RWPE2 (cell line): ENCODE data around the gene CUEDC2.

Source experiments
- ATAC-seq: fragments of 200-7000 bp; cut with Tn5 transposase; 3 replicates; pipeline ENCODE4 v1.9.1; 2021; ENCODE audit warnings: low read depth
- DNase-seq: peaks from one replicate; pipeline ENCODE4 v3.0.0-alpha.2; 2020; ENCODE audit warnings: low spot score
- H3K27ac ChIP-seq: fragments of 450-650 bp; 2 replicates; pipeline ENCODE4 v1.5.1; 2017; ENCODE audit warnings: mild to moderate bottlenecking; ENCODE audit not compliant: poor library complexity, severe bottlenecking
- H3K27me3 ChIP-seq: fragments of 250-450 bp; sonication (Bioruptor Pico); 2 replicates; pipeline ENCODE4 v1.5.1; 2021; ENCODE audit warnings: mild to moderate bottlenecking, moderate library complexity; ENCODE audit not compliant: insufficient read depth, poor library complexity, severe bottlenecking
- H3K36me3 ChIP-seq: fragments of 250-450 bp; sonication (Bioruptor Pico); 2 replicates; pipeline ENCODE4 v1.5.1; 2020; ENCODE audit warnings: low read depth, mild to moderate bottlenecking, moderate library complexity
- H3K4me1 ChIP-seq: fragments of 250-450 bp; sonication (Bioruptor Pico); 2 replicates; pipeline ENCODE4 v1.5.1; 2021; ENCODE audit warnings: mild to moderate bottlenecking, moderate library complexity; ENCODE audit not compliant: insufficient read depth, poor library complexity, severe bottlenecking
- H3K4me3 ChIP-seq: fragments of 250-450 bp; sonication (Bioruptor Pico); 2 replicates; pipeline ENCODE4 v1.5.1; 2021; ENCODE audit warnings: mild to moderate bottlenecking, moderate library complexity; ENCODE audit not compliant: severe bottlenecking
- H3K9me3 ChIP-seq: fragments of 250-450 bp; sonication (Bioruptor Pico); 2 replicates; pipeline ENCODE4 v1.5.1; 2021; ENCODE audit warnings: mild to moderate bottlenecking, moderate library complexity; ENCODE audit not compliant: severe bottlenecking
- TF ChIP-seq, protein P1 (sequence below): fragments of 450-650 bp; IDR thresholded peaks from one replicate; pipeline ENCODE4 v1.5.1; 2017; ENCODE audit warnings: mild to moderate bottlenecking, moderate library complexity; ENCODE audit not compliant: poor library complexity, severe bottlenecking

Gene CUEDC2

DNA sequence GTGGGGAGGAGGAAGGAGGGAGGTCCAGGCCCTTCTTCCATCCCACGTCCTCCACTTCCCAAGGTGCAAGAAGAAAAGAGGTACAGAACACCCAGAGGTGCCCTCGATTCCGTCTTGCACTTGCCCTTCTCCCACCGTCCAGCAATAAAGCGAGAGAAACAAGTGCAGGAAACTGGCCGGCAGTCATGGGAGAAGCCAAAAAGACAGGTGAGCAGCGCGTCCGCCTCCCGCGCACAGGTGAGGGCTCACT, 17.7 kb upstream of the CUEDC2 start:
- Histone ChIP-seq H3K9me3 (no peaks in the 10 kb centered on the region), H3K27me3 (no peaks in the 10 kb centered on the region), H3K4me1 (peaks cover 9% of the 10 kb centered on the region), H3K27ac (peak overlapping the region; percentile 85), H3K36me3 (peaks cover 13% of the 10 kb centered on the region), H3K4me3 (peak overlapping the region; percentile 75)
- no peak; the same call in 2 of the 3 replicates for ATAC-seq
- no peak for DNase-seq
- TF ChIP-seq, protein P1, sequence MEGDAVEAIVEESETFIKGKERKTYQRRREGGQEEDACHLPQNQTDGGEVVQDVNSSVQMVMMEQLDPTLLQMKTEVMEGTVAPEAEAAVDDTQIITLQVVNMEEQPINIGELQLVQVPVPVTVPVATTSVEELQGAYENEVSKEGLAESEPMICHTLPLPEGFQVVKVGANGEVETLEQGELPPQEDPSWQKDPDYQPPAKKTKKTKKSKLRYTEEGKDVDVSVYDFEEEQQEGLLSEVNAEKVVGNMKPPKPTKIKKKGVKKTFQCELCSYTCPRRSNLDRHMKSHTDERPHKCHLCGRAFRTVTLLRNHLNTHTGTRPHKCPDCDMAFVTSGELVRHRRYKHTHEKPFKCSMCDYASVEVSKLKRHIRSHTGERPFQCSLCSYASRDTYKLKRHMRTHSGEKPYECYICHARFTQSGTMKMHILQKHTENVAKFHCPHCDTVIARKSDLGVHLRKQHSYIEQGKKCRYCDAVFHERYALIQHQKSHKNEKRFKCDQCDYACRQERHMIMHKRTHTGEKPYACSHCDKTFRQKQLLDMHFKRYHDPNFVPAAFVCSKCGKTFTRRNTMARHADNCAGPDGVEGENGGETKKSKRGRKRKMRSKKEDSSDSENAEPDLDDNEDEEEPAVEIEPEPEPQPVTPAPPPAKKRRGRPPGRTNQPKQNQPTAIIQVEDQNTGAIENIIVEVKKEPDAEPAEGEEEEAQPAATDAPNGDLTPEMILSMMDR = no peak

- ATAC-seq (peak; percentile 79), DNase-seq (peak; percentile 92)
- Histone ChIP-seq H3K27ac (peak overlapping the region; percentile 85), H3K36me3 (peaks cover 13% of the 10 kb centered on the region), H3K9me3 (no peaks in the 10 kb centered on the region), H3K27me3 (no peaks in the 10 kb centered on the region), H3K4me1 (peaks cover 9% of the 10 kb centered on the region), H3K4me3 (peak overlapping the region; percentile 75)
- TF ChIP-seq, protein P1 = no peak
Observed at GRCh38 chr10:102449321-102450123, 17.1 kb upstream of the CUEDC2 start.

DNA sequence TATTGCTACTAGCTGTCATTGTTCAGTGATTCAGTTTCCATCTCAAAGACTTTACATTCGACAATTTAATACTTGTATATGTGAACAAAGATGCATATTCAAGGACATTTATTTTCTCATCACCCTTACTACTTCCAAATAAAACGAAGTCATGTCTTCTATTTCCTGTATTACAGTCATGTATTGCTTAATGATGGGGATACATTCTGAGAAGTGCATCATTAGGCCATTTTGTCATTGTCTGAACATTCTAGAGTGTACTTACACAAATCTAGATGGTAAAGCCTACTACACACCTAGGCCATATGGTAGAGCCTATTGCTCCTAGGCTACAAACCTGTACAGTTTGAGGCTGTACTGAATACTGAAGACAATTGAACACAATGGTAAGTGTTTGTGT, 12.5 kb upstream of the CUEDC2 start:
- no peaks in the 10 kb centered on the region for H3K27me3 ChIP-seq
- peaks cover 3% of the 10 kb centered on the region for H3K4me1 ChIP-seq
- ATAC-seq = no peak
- TF ChIP-seq, protein P1 = no peak
- H3K4me3 ChIP-seq = no peak overlapping the region
- no peak overlapping the region for H3K27ac ChIP-seq
- H3K9me3 ChIP-seq = no peaks in the 10 kb centered on the region
- H3K36me3 ChIP-seq = no peaks in the 10 kb centered on the region
- DNase-seq = no peak

GRCh38 chr10:102438374-102438773, 6.0 kb upstream of the CUEDC2 start:
- Histone ChIP-seq H3K4me3 (no peak overlapping the region), H3K36me3 (no peaks in the 10 kb centered on the region), H3K9me3 (no peaks in the 10 kb centered on the region), H3K27me3 (no peaks in the 10 kb centered on the region), H3K27ac (no peak overlapping the region), H3K4me1 (peaks cover 6% of the 10 kb centered on the region)
- no peak for DNase-seq
- TF ChIP-seq, protein P1 = no peak
- ATAC-seq = no peak

- peaks cover 6% of the 10 kb centered on the region for H3K4me1 ChIP-seq
- no peak for ATAC-seq
- no peaks in the 10 kb centered on the region for H3K27me3 ChIP-seq
- H3K36me3 ChIP-seq = no peaks in the 10 kb centered on the region
- H3K4me3 ChIP-seq = no peak overlapping the region
- no peaks in the 10 kb centered on the region for H3K9me3 ChIP-seq
- no peak overlapping the region for H3K27ac ChIP-seq
- TF ChIP-seq, protein P1 = no peak
- no peak for DNase-seq
Observed at GRCh38 chr10:102437515-102437914, 5.1 kb upstream of the CUEDC2 start.
